Limb (tissue), 2 donors: ENCODE data around the gene NUTM2G.
"Not testable (repeated sequence)": the region's sequence is repeated elsewhere in the genome, so short reads cannot be mapped to it uniquely, and the experiment has no call there.

Experiments
- DNase-seq, 2 donors: peaks; one replicate each; pipeline ENCODE4 v3.0.0-alpha.2; 2016; ENCODE audit errors: extremely low spot score in 2 of 2

Gene NUTM2G

GRCh38 chr9:96942181-96942580 lies 13.5 kb downstream of the NUTM2G start:
- DNase-seq: not testable (repeated sequence)

GRCh38 chr9:96949346-96949745 lies 20.7 kb downstream of the NUTM2G start:
- not testable (repeated sequence) for DNase-seq

- DNase-seq: not testable (repeated sequence)
These were observed 21.9 kb downstream of the NUTM2G start for GRCh38 chr9:96950539-96950938.

- DNase-seq: not testable (repeated sequence)
These were observed 38.9 kb downstream of the NUTM2G start for GRCh38 chr9:96967591-96967990.

GRCh38 chr9:96972552-96972951 lies 43.9 kb downstream of the NUTM2G start:
- not testable (repeated sequence) for DNase-seq

- DNase-seq: not testable (repeated sequence)
These were observed 45.4 kb downstream of the NUTM2G start for GRCh38 chr9:96974037-96974436.

GRCh38 chr9:96983496-96984122 lies 55.0 kb downstream of the NUTM2G start:
- not testable (repeated sequence) for DNase-seq

- not testable (repeated sequence) for DNase-seq
These were observed 55.5 kb downstream of the NUTM2G start for GRCh38 chr9:96984139-96984538.

- not testable (repeated sequence) for DNase-seq
These were observed 56.2 kb downstream of the NUTM2G start for GRCh38 chr9:96984887-96985286.
